IMR-90 (cell line): ENCODE results near the gene RIPOR2. TPM values are rescaled to one million over a fixed set of nuclear protein-coding genes. Genes with fewer than 3 reads are reported as not detected.

Source experiments
- ATAC-seq: fragments of 200-7000 bp; cut with Tn5 transposase; 2 replicates; pipeline ENCODE4 v1.9.1; 2020; ENCODE audit warnings: low read depth, mild to moderate bottlenecking, moderate library complexity
- BruUV-seq: library from RNA; stranded (reverse); fragments of 400-500 nt; replicated peaks from 2 replicates; lab custom pipeline; 2021; lab: Mats Ljungman, UMichigan
- CTCF ChIA-PET: fragments of 300-600 bp; formaldehyde crosslinking; extraction: SDS; loops from one replicate; lab custom pipeline; 2021; ENCODE audit warnings: antibody characterized with exemption; lab: Yijun Ruan, JAX
- POLR2A ChIA-PET: fragments of 300-600 bp; sonication (Branson Sonifier 250); formaldehyde crosslinking; loops from one replicate; lab custom pipeline; 2022; ENCODE audit warnings: antibody characterized with exemption; ENCODE audit not compliant: unreplicated experiment; lab: Charles Lee
- DNase-seq: peaks from one replicate; pipeline ENCODE4 v3.0.0; 2013
- H2AFZ ChIP-seq: replicated peaks from 2 replicates; pipeline ENCODE3; 2013; ENCODE audit warnings: low read length, mild to moderate bottlenecking; ENCODE audit not compliant: poor library complexity
- H2AK5ac ChIP-seq: 2 replicates; pipeline ENCODE4 v1.6.1; 2013; ENCODE audit warnings: low read depth, low read length, inconsistent platforms
- H2AK9ac ChIP-seq: replicated peaks from 2 replicates; pipeline ENCODE3; 2013; ENCODE audit warnings: mild to moderate bottlenecking, low read depth, low read length, moderate library complexity; ENCODE audit not compliant: poor library complexity
- H2BK120ac ChIP-seq: 2 replicates; pipeline ENCODE4 v1.6.1; 2013; ENCODE audit warnings: low read depth, low read length, inconsistent platforms
- H2BK15ac ChIP-seq: 3 replicates; pipeline ENCODE4 v1.6.1; 2013; ENCODE audit warnings: low read depth, low read length, inconsistent platforms
- H2BK20ac ChIP-seq: 2 replicates; pipeline ENCODE4 v1.6.1; 2013; ENCODE audit warnings: low read depth, mild to moderate bottlenecking, inconsistent platforms, low read length, moderate library complexity
- H2BK5ac ChIP-seq: 2 replicates; pipeline ENCODE4 v1.6.1; 2013; ENCODE audit warnings: mild to moderate bottlenecking, low read depth, low read length, inconsistent platforms; ENCODE audit not compliant: poor library complexity, severe bottlenecking
- H3K14ac ChIP-seq: replicated peaks from 2 replicates; pipeline ENCODE4 v1.6.1; 2013; ENCODE audit warnings: low read depth, low read length, inconsistent platforms
- H3K18ac ChIP-seq: 2 replicates; pipeline ENCODE4 v1.6.1; 2013; ENCODE audit warnings: low read depth, low read length, control low read depth
- H3K23ac ChIP-seq: 2 replicates; pipeline ENCODE4 v1.6.1; 2013; ENCODE audit warnings: low read depth, low read length, inconsistent platforms
- H3K27ac ChIP-seq: 2 replicates; pipeline ENCODE4 v1.5.1; 2013; ENCODE audit warnings: mild to moderate bottlenecking, control low read depth, low read length; ENCODE audit not compliant: insufficient read depth
- H3K27me3 ChIP-seq: 2 replicates; pipeline ENCODE4 v1.6.1; 2013; ENCODE audit warnings: low read length; ENCODE audit not compliant: control insufficient read depth, insufficient read depth
- H3K36me3 ChIP-seq: 2 replicates; pipeline ENCODE4 v1.6.1; 2013; ENCODE audit warnings: low read length, mixed read lengths; ENCODE audit not compliant: control insufficient read depth, insufficient read depth
- H3K4ac ChIP-seq: 2 replicates; pipeline ENCODE4 v1.6.1; 2013; ENCODE audit warnings: low read depth, low read length, inconsistent platforms
- H3K4me1 ChIP-seq: 2 replicates; pipeline ENCODE4 v1.6.1; 2013; ENCODE audit warnings: low read length, mixed read lengths; ENCODE audit not compliant: control insufficient read depth, insufficient read depth
- H3K4me2 ChIP-seq: 2 replicates; pipeline ENCODE4 v1.6.1; 2013; ENCODE audit warnings: low read depth, mild to moderate bottlenecking, control low read depth, low read length, moderate library complexity
- H3K4me3 ChIP-seq: 2 replicates; pipeline ENCODE4 v1.5.1; 2013; ENCODE audit warnings: low read depth, mild to moderate bottlenecking, control low read depth, low read length, moderate library complexity; ENCODE audit not compliant: insufficient read depth
- H3K56ac ChIP-seq: 2 replicates; pipeline ENCODE4 v1.6.1; 2013; ENCODE audit warnings: low read length, inconsistent platforms; ENCODE audit not compliant: insufficient read depth; ENCODE audit errors: extremely low read depth
- H3K79me1 ChIP-seq, 2 experiments: 2 replicates each; pipeline ENCODE4 v1.6.1; 2013; ENCODE audit warnings: low read length in 2 of 2, inconsistent platforms in 1 of 2, low read depth in 1 of 2
- H3K9ac ChIP-seq: 2 replicates; pipeline ENCODE4 v1.6.1; 2013; ENCODE audit warnings: low read depth, low read length, control low read depth
- H3K9me1 ChIP-seq: 2 replicates; pipeline ENCODE4 v1.6.1; 2013; ENCODE audit warnings: low read length, inconsistent platforms; ENCODE audit not compliant: insufficient read depth
- H3K9me3 ChIP-seq: 2 replicates; pipeline ENCODE4 v1.6.1; 2013; ENCODE audit warnings: low read length; ENCODE audit not compliant: control insufficient read depth, insufficient read depth
- H4K20me1 ChIP-seq: 2 replicates; pipeline ENCODE4 v1.6.1; 2013; ENCODE audit warnings: low read length, inconsistent platforms; ENCODE audit not compliant: insufficient read depth
- H4K5ac ChIP-seq: 2 replicates; pipeline ENCODE4 v1.6.1; 2013; ENCODE audit warnings: mild to moderate bottlenecking, low read depth, low read length, control low read depth
- H4K8ac ChIP-seq, 2 experiments: 2 replicates each; pipeline ENCODE4 v1.6.1; 2013; ENCODE audit warnings: low read depth in 2 of 2, low read length in 2 of 2, control low read depth in 1 of 2, inconsistent platforms in 1 of 2
- H4K91ac ChIP-seq: 2 replicates; pipeline ENCODE4 v1.6.1; 2013; ENCODE audit warnings: low read depth, low read length, inconsistent platforms; ENCODE audit not compliant: insufficient read depth
- BHLHE40 ChIP-seq: fragments of 150-350 bp; IDR thresholded peaks from 2 replicates; pipeline ENCODE4 v1.6.1; 2016; ENCODE audit warnings: mild to moderate bottlenecking, low read depth, low read length
- CEBPB ChIP-seq: IDR thresholded peaks from 2 replicates; pipeline ENCODE4 v1.6.1; 2012; ENCODE audit warnings: low read depth, low read length, improper control_type of control experiment
- MAFK ChIP-seq: IDR thresholded peaks from 2 replicates; pipeline ENCODE4 v1.6.1; 2012; ENCODE audit warnings: low read depth, low read length, improper control_type of control experiment
- MXI1 ChIP-seq: IDR thresholded peaks from 2 replicates; pipeline ENCODE4 v1.6.1; 2012; ENCODE audit warnings: low read depth, mild to moderate bottlenecking, low read length, moderate library complexity, borderline replicate concordance
- NFE2L2 ChIP-seq: fragments of 150-350 bp; IDR thresholded peaks from 2 replicates; pipeline ENCODE4 v1.6.1; 2016; ENCODE audit warnings: low read depth, mild to moderate bottlenecking, low read length
- RAD21 ChIP-seq: IDR thresholded peaks from 2 replicates; pipeline ENCODE4 v1.6.1; 2012; ENCODE audit warnings: low read length, improper control_type of control experiment
- RFX5 ChIP-seq: IDR thresholded peaks from 2 replicates; pipeline ENCODE4 v1.8.0; 2012; ENCODE audit warnings: low read depth, mild to moderate bottlenecking, low read length, moderate library complexity
- WGBS, 2 experiments: methylation state at CpG; one replicate each; pipeline versions ENCODE4 v1.1.5 to v1.1.7; 2013; ENCODE audit warnings: missing lambda C conversion rate in 2 of 2; ENCODE audit not compliant: insufficient read length in 1 of 2; ENCODE audit errors: extremely low coverage in 2 of 2; 5-methylcytosine and 5-hydroxymethylcytosine counted together
- dilution Hi-C: fragments of 300-500 bp; cut with HindIII; formaldehyde crosslinking; loops from one replicate; pipeline ENCODE4 v1.14.3; 2018; ENCODE audit warnings: low sequenced_read_pairs; ENCODE audit not compliant: unreplicated experiment
- in situ Hi-C: fragments of 300-500 bp; cut with MboI; formaldehyde crosslinking; loops from 3 replicates; pipeline ENCODE4 v1.14.3; 2019; ENCODE audit warnings: low sequenced_read_pairs, inconsistent platforms, mixed read lengths
- intact Hi-C: fragments of 100-400 bp; cut with micrococcal nuclease; formaldehyde crosslinking; loops from 2 replicates; pipeline ENCODE4 v1.10.0; 2022
- polyA plus RNA-seq, 3 experiments: library from polyadenylated mRNA; depleted of rRNA; stranded (reverse); fragments of >200 nt; gene quantifications; 2 replicates each; pipeline ENCODE4 v1.2.3, GENCODE V29; 2012; ENCODE audit warnings: low replicate concordance in 1 of 3
- total RNA-seq: library from RNA; depleted of rRNA; stranded (reverse); fragments of >200 nt; gene quantifications from 2 replicates; pipeline ENCODE4 v1.2.3, GENCODE V29; 2012
- TF ChIP-seq, protein P1 (sequence below): fragments of 150-350 bp; IDR thresholded peaks from 2 replicates; pipeline ENCODE4 v1.6.1; 2017; ENCODE audit warnings: mild to moderate bottlenecking, antibody characterized with exemption, low read length, low read depth

Gene RIPOR2
- total and polyA plus RNA-seq, 2 of the 4 experiments (the other 2 are of a cell fraction) = 1.1 to 1.2 TPM

DNA sequence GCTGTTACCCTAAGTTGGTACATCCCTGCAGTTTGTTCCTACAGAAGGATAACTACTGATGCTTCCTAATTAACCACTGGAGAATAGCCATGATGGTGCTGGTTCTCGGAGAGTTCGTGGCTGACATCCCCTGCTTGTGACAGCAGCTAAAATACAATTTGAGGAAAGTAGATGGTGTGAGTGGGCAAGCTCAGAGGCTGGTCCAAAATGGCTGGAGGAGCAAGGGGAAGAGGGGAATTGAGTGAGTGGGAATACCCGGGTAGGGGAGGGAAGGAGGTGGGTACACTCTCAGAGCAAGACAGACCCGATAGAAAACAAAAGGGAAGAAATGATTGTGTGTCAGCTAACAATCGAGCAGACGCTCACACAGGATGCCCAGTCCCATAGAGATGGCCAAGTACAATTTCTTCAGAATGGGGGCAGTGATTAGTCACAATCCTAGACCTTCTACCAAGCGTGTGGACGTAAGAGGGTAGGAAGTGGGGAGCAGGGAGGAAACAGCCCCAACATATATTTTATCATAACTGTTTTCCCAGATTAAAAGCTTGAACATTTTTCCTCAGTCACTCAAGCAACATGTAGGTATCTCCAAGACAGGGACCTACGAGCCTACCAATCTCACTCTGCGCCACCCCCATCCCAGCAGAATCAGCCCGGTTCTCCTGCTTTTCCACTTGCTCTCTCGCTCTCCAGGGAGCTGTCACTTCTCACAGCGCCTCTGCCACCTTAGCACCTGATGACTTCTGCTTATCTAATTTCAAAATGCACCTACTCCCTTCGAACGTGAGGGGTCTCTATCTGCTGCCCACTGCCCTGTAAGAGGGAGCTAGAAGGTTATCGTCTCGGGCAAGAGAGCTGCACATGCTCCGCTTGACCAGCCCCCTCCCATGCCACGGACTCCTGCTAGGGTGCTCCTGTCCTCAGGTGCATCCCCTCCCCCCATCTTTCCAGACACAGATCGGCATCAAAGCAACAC, 26.2 kb downstream of the RIPOR2 start:
- Histone ChIP-seq H3K18ac (peak overlapping the region; percentile 15; the same call in 1 of the 2 replicates), H4K20me1 (no peaks in the 10 kb centered on the region), H2AK9ac (no peak overlapping the region), H3K9ac (peak overlapping the region; percentile 81), H3K23ac (no peak overlapping the region; the same call in 1 of the 2 replicates), H2BK5ac (no peak overlapping the region), H3K27ac (peak overlapping the region; percentile 28), H2AK5ac (peak overlapping the region; percentile 54), H3K36me3 (no peaks in the 10 kb centered on the region), H3K4ac (peak overlapping the region; percentile 63), H4K91ac (peak overlapping the region; percentile 27; the same call in 1 of the 2 replicates), H3K56ac (no peak overlapping the region), H4K8ac (peak overlapping the region; percentile 60 to 63; a peak in 3 of 4 replicates), H2BK15ac (peak overlapping the region; percentile 49; the same call in 1 of the 3 replicates), H2AFZ (peak overlapping the region; percentile 77), H4K5ac (peak overlapping the region; percentile 81; the same call in 1 of the 2 replicates), H3K27me3 (peaks cover 5% of the 10 kb centered on the region), H3K4me1 (peaks cover 22% of the 10 kb centered on the region), H2BK20ac (peak overlapping the region; percentile 40; the same call in 1 of the 2 replicates), H2BK120ac (peak overlapping the region; percentile 21), H3K9me3 (no peaks in the 10 kb centered on the region), H3K14ac (peak overlapping the region; percentile 76; the same call in 1 of the 2 replicates), H3K79me1 (peaks cover 3 to 11% of the 10 kb centered on the region in 2 experiments; a peak in 2 of 4 replicates), H3K9me1 (peaks cover 12% of the 10 kb centered on the region; the same call in 1 of the 2 replicates), H3K4me3 (peak overlapping the region; percentile 75), H3K4me2 (peak overlapping the region; percentile 93)
- 73% methylated on average over 6 of the region's 20 CpGs; no CpG with 5 or more reads in 1 of the 2 experiments for WGBS, 2 experiments
- in situ Hi-C loops = no loop called here
- dilution Hi-C loops = no loop called here
- BruUV-seq = no TSS peak
- intact Hi-C loops = loop anchor here (2.0 to 5.0 kb wide), 3 partner anchors 53 to 163 kb away; no protein-coding TSS in a partner anchor
- CTCF ChIA-PET = interaction anchor here (1.4 to 3.1 kb wide), 4 partner anchors 10 to 82 kb away, joined by 5 to 20 read pairs (median 14); no protein-coding TSS in a partner anchor
- ATAC-seq (no peak), DNase-seq (no peak)
- TF ChIP-seq NFE2L2 = no peak
- no peak for TF ChIP-seq RAD21
- no peak for TF ChIP-seq RFX5
- no peak for TF ChIP-seq MXI1
- no peak for TF ChIP-seq BHLHE40
- no peak for TF ChIP-seq MAFK
- TF ChIP-seq CEBPB = no peak
- TF ChIP-seq, protein P1, sequence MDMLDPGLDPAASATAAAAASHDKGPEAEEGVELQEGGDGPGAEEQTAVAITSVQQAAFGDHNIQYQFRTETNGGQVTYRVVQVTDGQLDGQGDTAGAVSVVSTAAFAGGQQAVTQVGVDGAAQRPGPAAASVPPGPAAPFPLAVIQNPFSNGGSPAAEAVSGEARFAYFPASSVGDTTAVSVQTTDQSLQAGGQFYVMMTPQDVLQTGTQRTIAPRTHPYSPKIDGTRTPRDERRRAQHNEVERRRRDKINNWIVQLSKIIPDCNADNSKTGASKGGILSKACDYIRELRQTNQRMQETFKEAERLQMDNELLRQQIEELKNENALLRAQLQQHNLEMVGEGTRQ = no peak
- POLR2A ChIA-PET = interaction anchor here (0.6 kb wide), 1 partner anchor 148 kb away, joined by 4 read pairs; no protein-coding TSS in a partner anchor
